IPS-20b (cell line): ENCODE results near the gene SMOC2.

ENCODE experiments used
- H3K27ac ChIP-seq: one replicate; pipeline ENCODE4 v1.5.1; 2013; ENCODE audit warnings: low read length
- H3K27me3 ChIP-seq: 2 replicates; pipeline ENCODE4 v1.6.1; 2013; ENCODE audit warnings: mild to moderate bottlenecking, low read length, inconsistent platforms; ENCODE audit not compliant: insufficient read depth
- H3K36me3 ChIP-seq: 2 replicates; pipeline ENCODE4 v1.6.1; 2013; ENCODE audit warnings: low read depth, mild to moderate bottlenecking, inconsistent platforms, low read length, moderate library complexity; ENCODE audit not compliant: insufficient read depth
- H3K4me1 ChIP-seq: 2 replicates; pipeline ENCODE4 v1.6.1; 2013; ENCODE audit warnings: mild to moderate bottlenecking, control low read depth, inconsistent platforms, low read length, moderate library complexity; ENCODE audit not compliant: insufficient read depth
- H3K4me3 ChIP-seq: 2 replicates; pipeline ENCODE4 v1.5.1; 2013; ENCODE audit warnings: mild to moderate bottlenecking, low read length, inconsistent platforms
- H3K9ac ChIP-seq: 2 replicates; pipeline ENCODE4 v1.6.1; 2013; ENCODE audit warnings: low read depth, mild to moderate bottlenecking, inconsistent platforms, low read length, moderate library complexity
- H3K9me3 ChIP-seq: 2 replicates; pipeline ENCODE4 v1.6.1; 2013; ENCODE audit warnings: mild to moderate bottlenecking, low read depth, low read length, inconsistent platforms; ENCODE audit not compliant: insufficient read depth

SMOC2 gene

GRCh38 chr6:168416531-168416930, 24.5 kb upstream of the SMOC2 start:
- no peak overlapping the region for H3K27ac ChIP-seq
- H3K4me3 ChIP-seq = no peak overlapping the region
- no peaks in the 10 kb centered on the region for H3K36me3 ChIP-seq
- no peaks in the 10 kb centered on the region; the same call in 1 of the 2 replicates for H3K4me1 ChIP-seq
- H3K27me3 ChIP-seq = no peaks in the 10 kb centered on the region
- H3K9ac ChIP-seq = no peak overlapping the region
- H3K9me3 ChIP-seq = no peaks in the 10 kb centered on the region

GRCh38 chr6:168417191-168417590, 23.8 kb upstream of the SMOC2 start:
- H3K4me1 ChIP-seq = no peaks in the 10 kb centered on the region; the same call in 1 of the 2 replicates
- H3K36me3 ChIP-seq = no peaks in the 10 kb centered on the region
- H3K4me3 ChIP-seq = no peak overlapping the region
- H3K9me3 ChIP-seq = no peaks in the 10 kb centered on the region
- no peak overlapping the region for H3K27ac ChIP-seq
- no peaks in the 10 kb centered on the region for H3K27me3 ChIP-seq
- H3K9ac ChIP-seq = no peak overlapping the region

GRCh38 chr6:168417679-168418557, 23.1 kb upstream of the SMOC2 start:
- no peak overlapping the region for H3K9ac ChIP-seq
- H3K36me3 ChIP-seq = no peaks in the 10 kb centered on the region
- H3K4me1 ChIP-seq = no peaks in the 10 kb centered on the region; the same call in 1 of the 2 replicates
- no peak overlapping the region for H3K4me3 ChIP-seq
- no peaks in the 10 kb centered on the region for H3K9me3 ChIP-seq
- H3K27me3 ChIP-seq = no peaks in the 10 kb centered on the region
- H3K27ac ChIP-seq = no peak overlapping the region

GRCh38 chr6:168418711-168419121, 22.3 kb upstream of the SMOC2 start:
- Histone ChIP-seq H3K4me1 (no peaks in the 10 kb centered on the region; the same call in 1 of the 2 replicates), H3K27ac (no peak overlapping the region), H3K9me3 (no peaks in the 10 kb centered on the region), H3K36me3 (no peaks in the 10 kb centered on the region), H3K9ac (no peak overlapping the region), H3K27me3 (no peaks in the 10 kb centered on the region), H3K4me3 (no peak overlapping the region)

GRCh38 chr6:168419569-168419968, 21.4 kb upstream of the SMOC2 start:
- no peaks in the 10 kb centered on the region; the same call in 1 of the 2 replicates for H3K4me1 ChIP-seq
- H3K4me3 ChIP-seq = no peak overlapping the region
- H3K27me3 ChIP-seq = no peaks in the 10 kb centered on the region

GRCh38 chr6:168420084-168420483, 20.9 kb upstream of the SMOC2 start:
- Histone ChIP-seq H3K9ac (no peak overlapping the region), H3K4me1 (no peaks in the 10 kb centered on the region; the same call in 1 of the 2 replicates), H3K27ac (no peak overlapping the region), H3K4me3 (no peak overlapping the region), H3K36me3 (no peaks in the 10 kb centered on the region), H3K27me3 (no peaks in the 10 kb centered on the region), H3K9me3 (no peaks in the 10 kb centered on the region)

More at GRCh38 chr6:168419569-168419968, 21.4 kb upstream of the SMOC2 start:
- H3K36me3 ChIP-seq = no peaks in the 10 kb centered on the region
- no peaks in the 10 kb centered on the region for H3K9me3 ChIP-seq
- no peak overlapping the region for H3K27ac ChIP-seq
- H3K9ac ChIP-seq = no peak overlapping the region

GRCh38 chr6:168420706-168421105, 20.3 kb upstream of the SMOC2 start:
- Histone ChIP-seq H3K27me3 (no peaks in the 10 kb centered on the region), H3K4me3 (no peak overlapping the region), H3K36me3 (no peaks in the 10 kb centered on the region), H3K27ac (no peak overlapping the region), H3K9me3 (no peaks in the 10 kb centered on the region), H3K4me1 (no peaks in the 10 kb centered on the region; the same call in 1 of the 2 replicates), H3K9ac (no peak overlapping the region)

- H3K4me3 ChIP-seq = no peak overlapping the region
Observed at GRCh38 chr6:168427184-168427583, 13.8 kb upstream of the SMOC2 start.

GRCh38 chr6:168428052-168428826, 12.7 kb upstream of the SMOC2 start:
- no peaks in the 10 kb centered on the region for H3K36me3 ChIP-seq
- no peaks in the 10 kb centered on the region for H3K4me1 ChIP-seq
- H3K27ac ChIP-seq = no peak overlapping the region
- H3K9ac ChIP-seq = no peak overlapping the region
- H3K9me3 ChIP-seq = no peaks in the 10 kb centered on the region
- peaks cover 3% of the 10 kb centered on the region; the same call in 1 of the 2 replicates for H3K27me3 ChIP-seq
- no peak overlapping the region for H3K4me3 ChIP-seq

More at GRCh38 chr6:168427184-168427583, 13.8 kb upstream of the SMOC2 start:
- H3K27ac ChIP-seq = no peak overlapping the region
- no peaks in the 10 kb centered on the region for H3K4me1 ChIP-seq
- no peak overlapping the region for H3K9ac ChIP-seq
- no peaks in the 10 kb centered on the region for H3K36me3 ChIP-seq
- peaks cover 2% of the 10 kb centered on the region; the same call in 1 of the 2 replicates for H3K27me3 ChIP-seq
- no peaks in the 10 kb centered on the region for H3K9me3 ChIP-seq

- H3K4me3 ChIP-seq = no peak overlapping the region
- no peaks in the 10 kb centered on the region for H3K36me3 ChIP-seq
- no peak overlapping the region for H3K9ac ChIP-seq
- peaks cover 3% of the 10 kb centered on the region; the same call in 1 of the 2 replicates for H3K27me3 ChIP-seq
- H3K4me1 ChIP-seq = no peaks in the 10 kb centered on the region
- no peak overlapping the region for H3K27ac ChIP-seq
- no peaks in the 10 kb centered on the region for H3K9me3 ChIP-seq
Observed at GRCh38 chr6:168428863-168429262, 12.1 kb upstream of the SMOC2 start.

- Histone ChIP-seq H3K4me3 (no peak overlapping the region), H3K4me1 (no peaks in the 10 kb centered on the region), H3K9ac (no peak overlapping the region), H3K9me3 (no peaks in the 10 kb centered on the region), H3K27ac (no peak overlapping the region), H3K27me3 (peaks cover 10% of the 10 kb centered on the region; the same call in 1 of the 2 replicates), H3K36me3 (no peaks in the 10 kb centered on the region)
Observed at GRCh38 chr6:168432196-168432595, 8.8 kb upstream of the SMOC2 start.
